Measurements from ENCODE around the gene NPS. TPM values are rescaled to one million over a fixed set of nuclear protein-coding genes. Genes with fewer than 3 reads are reported as not detected.

The NPS gene
- total RNA-seq, 1 donor from 2014 or later = not detected

Other genes starting within 250 kb of the NPS start
- gene FOXI2, start 187.9 kb downstream of the NPS start, total RNA-seq = not detected in 2 replicates

All from T-helper 2 cell treated with Interferon-gamma antibody and Interleukin-4, amounts not matched to agents 100 ng/mL and 5 ng/mL, for 36 hours (primary cell).